HepG2 (cell line): ENCODE results near the gene TM4SF1. TPM values are rescaled to one million over a fixed set of nuclear protein-coding genes. Genes with fewer than 3 reads are reported as not detected.

Source experiments
- ATAC-seq: fragments of 200-7000 bp; cut with Tn5 transposase; 3 replicates; pipeline ENCODE4 v1.9.1; 2020; ENCODE audit warnings: mild to moderate bottlenecking, moderate library complexity
- BruUV-seq: library from RNA; stranded (reverse); fragments of 400-500 nt; replicated peaks from 2 replicates; lab custom pipeline; 2021; lab: Mats Ljungman, UMichigan
- CTCF ChIA-PET: fragments of 300-600 bp; formaldehyde crosslinking; extraction: SDS; loops from one replicate; lab custom pipeline; 2021; ENCODE audit warnings: low total read pairs, inconsistent platforms, low intra/inter-chr PET ratio; lab: Yijun Ruan, JAX
- POLR2A ChIA-PET: fragments of 350-600 bp; sonication (Branson Sonifier 250); formaldehyde crosslinking; loops from one replicate; lab custom pipeline; 2020; ENCODE audit warnings: antibody characterized with exemption, inconsistent platforms; lab: Yijun Ruan, JAX
- DNase-seq: peaks from one replicate; pipeline ENCODE4 v3.0.0-alpha.2; 2015; ENCODE audit warnings: low spot score
- FAIRE-seq: peaks from 3 replicates; lab custom pipeline; 2011; peaks lifted over from hg19 to GRCh38; lab: Jason Lieb, UNC
- H2AFZ ChIP-seq: one replicate; pipeline ENCODE4 v1.6.1; 2011; ENCODE audit warnings: low read length, inconsistent platforms
- H3K27ac ChIP-seq: fragments of 300-600 bp; 3 replicates; pipeline ENCODE4 v1.8.0; 2011; ENCODE audit warnings: mixed run types, mild to moderate bottlenecking, mixed read lengths, low read length, inconsistent platforms; ENCODE audit not compliant: insufficient read depth; ENCODE audit errors: extremely low read length
- H3K27me3 ChIP-seq, 2 experiments: fragments of 200-600 bp in 1 of 2; 2 replicates in 1 of 2; 3 replicates in 1 of 2; pipeline versions ENCODE4 v1.6.0 to v1.8.0; 2011; ENCODE audit warnings: low read length in 2 of 2, mild to moderate bottlenecking in 2 of 2, moderate library complexity in 2 of 2, inconsistent platforms in 1 of 2; ENCODE audit not compliant: insufficient read depth in 2 of 2, control insufficient read depth in 1 of 2
- H3K36me3 ChIP-seq, 2 experiments: fragments of 200-600 bp in 1 of 2; replicated peaks in 1 of 2; 2 replicates in 1 of 2; 3 replicates in 1 of 2; pipeline versions ENCODE4 v1.5.1 to v1.8.0; 2011; ENCODE audit warnings: low read length in 2 of 2, inconsistent platforms in 1 of 2; ENCODE audit not compliant: insufficient read depth in 2 of 2, control insufficient read depth in 1 of 2
- H3K4me1 ChIP-seq: 2 replicates; pipeline ENCODE4 v1.5.1; 2012; ENCODE audit warnings: low read length, inconsistent platforms; ENCODE audit not compliant: insufficient read depth
- H3K4me2 ChIP-seq: 2 replicates; pipeline ENCODE4 v1.6.0; 2011; ENCODE audit warnings: low read depth, low read length, inconsistent platforms
- H3K4me3 ChIP-seq, 3 experiments: fragments of 200-600 bp in 1 of 3; sonication (generic), shearing (Covaris generic) in 1 of 3; replicated peaks in 1 of 3; 2 replicates each; pipeline ENCODE4 v1.5.1; 2011 to 2016; ENCODE audit warnings: low read length in 3 of 3, inconsistent platforms in 2 of 3, low read depth in 2 of 3, mild to moderate bottlenecking in 2 of 3, control low read depth in 1 of 3, mixed read lengths in 1 of 3; ENCODE audit not compliant: insufficient read depth in 1 of 3
- H3K79me2 ChIP-seq: one replicate; pipeline ENCODE4 v1.6.1; 2011; ENCODE audit warnings: low read length, inconsistent platforms; ENCODE audit not compliant: insufficient read depth
- H3K9ac ChIP-seq: 2 replicates; pipeline ENCODE4 v1.6.0; 2011; ENCODE audit warnings: mild to moderate bottlenecking, low read depth, low read length, inconsistent platforms; ENCODE audit not compliant: insufficient read depth
- H3K9me3 ChIP-seq: 2 replicates; pipeline ENCODE4 v1.5.1; 2012; ENCODE audit warnings: mild to moderate bottlenecking, low read length
- H4K20me1 ChIP-seq: 2 replicates; pipeline ENCODE4 v1.6.0; 2011; ENCODE audit warnings: inconsistent platforms, mild to moderate bottlenecking, low read length, moderate library complexity; ENCODE audit not compliant: insufficient read depth
- ATF2 ChIP-seq: sonication (generic); formaldehyde crosslinking; IDR thresholded peaks from 2 replicates; pipeline ENCODE4 v1.4.0; 2020; ENCODE audit warnings: missing genetic modification reagents
- GMEB2 ChIP-seq: IDR thresholded peaks from 2 replicates; pipeline ENCODE4 v1.6.1; 2016; ENCODE audit warnings: missing biosample characterization, missing genetic modification reagents, low read depth
- KAT2B ChIP-seq: fragments of 150-350 bp; IDR thresholded peaks from 2 replicates; pipeline ENCODE4 v1.6.1; 2014; ENCODE audit warnings: low read depth, low read length, borderline replicate concordance
- KDM4B ChIP-seq: sonication (generic); formaldehyde crosslinking; IDR thresholded peaks from 2 replicates; pipeline ENCODE4 v1.4.0; 2020; ENCODE audit warnings: missing genetic modification reagents
- PTBP1 ChIP-seq: fragments of 200-400 bp; formaldehyde crosslinking; IDR thresholded peaks from 2 replicates; pipeline ENCODE4 v1.6.1; 2018; ENCODE audit warnings: low read length, low read depth; ENCODE audit not compliant: poor library complexity, severe bottlenecking
- RFX3 ChIP-seq: IDR thresholded peaks from 2 replicates; pipeline ENCODE4 v1.6.1; 2016; ENCODE audit warnings: missing biosample characterization, missing genetic modification reagents
- RNF2 ChIP-seq: fragments of 450-650 bp; conservative IDR thresholded peaks from 2 replicates; pipeline ENCODE4 v1.6.1; 2016; ENCODE audit warnings: low read depth
- RXRA ChIP-seq: sonication (generic); formaldehyde crosslinking; IDR thresholded peaks from 2 replicates; pipeline ENCODE4 v1.5.1; 2020; ENCODE audit warnings: missing genetic modification reagents
- TCF12 ChIP-seq, 2 experiments: fragments of 450-650 bp in 1 of 2; sonication (generic) in 1 of 2; formaldehyde crosslinking in 1 of 2; IDR thresholded peaks; 2 replicates each; pipeline versions ENCODE4 v1.6.1 to v1.8.0; 2017 to 2022; ENCODE audit warnings: antibody characterized with exemption in 1 of 2, mild to moderate bottlenecking in 1 of 2, missing genetic modification reagents in 1 of 2, moderate library complexity in 1 of 2
- TIGD3 ChIP-seq: sonication (generic); formaldehyde crosslinking; IDR thresholded peaks from 2 replicates; pipeline ENCODE4 v1.5.1; 2020; ENCODE audit warnings: mild to moderate bottlenecking, missing genetic modification reagents, borderline replicate concordance
- U2AF2 ChIP-seq: fragments of 200-400 bp; formaldehyde crosslinking; IDR thresholded peaks from 2 replicates; pipeline ENCODE4 v1.6.1; 2017; ENCODE audit warnings: low read depth, mild to moderate bottlenecking, low read length
- ZBTB46 ChIP-seq: sonication (generic); formaldehyde crosslinking; IDR thresholded peaks from 2 replicates; pipeline ENCODE4 v1.4.0; 2020; ENCODE audit warnings: mild to moderate bottlenecking, missing genetic modification reagents, borderline replicate concordance
- ZGPAT ChIP-seq: IDR thresholded peaks from 2 replicates; pipeline ENCODE4 v1.6.1; 2016; ENCODE audit warnings: mild to moderate bottlenecking
- ZNF235 ChIP-seq: sonication (generic); formaldehyde crosslinking; IDR thresholded peaks from 2 replicates; pipeline ENCODE4 v1.8.1; 2023; ENCODE audit warnings: mild to moderate bottlenecking, missing genetic modification reagents, borderline replicate concordance
- ZSCAN29 ChIP-seq: sonication (generic); formaldehyde crosslinking; conservative IDR thresholded peaks from 2 replicates; pipeline ENCODE4 v1.4.0; 2020; ENCODE audit warnings: mild to moderate bottlenecking, missing genetic modification reagents
- WGBS: methylation state at CpG from one replicate; pipeline ENCODE4 v1.1.6; 2017; ENCODE audit warnings: low lambda C conversion rate; 5-methylcytosine and 5-hydroxymethylcytosine counted together
- in situ Hi-C: cut with HindIII; loops from 2 replicates; pipeline ENCODE4 v1.10.0; 2017; ENCODE audit warnings: low pct_unique_long_range_greater_than_20kb; ENCODE audit not compliant: extremely low pct_ligation_motif_present
- intact Hi-C: fragments of 100-400 bp; cut with micrococcal nuclease; formaldehyde crosslinking; loops from one replicate; pipeline ENCODE4 v1.10.0; 2022; ENCODE audit not compliant: unreplicated experiment
- polyA plus RNA-seq, 8 experiments: library from polyadenylated mRNA; depleted of rRNA in 3 of 8; stranded (reverse) in 7 of 8; unstranded in 1 of 8; fragments of >200 nt; fragmentation: Illumina TruSeq in 4 of 8; extraction: Trizol in 4 of 8; gene quantifications; 2 replicates each; pipeline versions ENCODE4 v1.2.1 to v1.2.3, GENCODE V29; 2011 to 2016; ENCODE audit warnings: low read depth in 4 of 8, missing spikeins in 1 of 8, mixed read lengths in 1 of 8; ENCODE audit not compliant: insufficient read depth in 1 of 8
- total RNA-seq, 5 experiments: library from RNA; depleted of rRNA; stranded (reverse); fragments of >200 nt; fragmentation: Illumina TruSeq; extraction: Trizol; gene quantifications; 2 replicates each; pipeline ENCODE4 v1.2.3, GENCODE V29; 2016; ENCODE audit warnings: low read depth in 1 of 5

The TM4SF1 gene
- total and polyA plus RNA-seq, 2 of the 13 experiments (the other 11 are each of a cell fraction or from before 2014, with no cell fraction given), result 431 to 1,359 TPM

GRCh38 chr3:149332227-149332765 lies 45.2 kb downstream of the TM4SF1 start (continued):
- no peak for TF ChIP-seq ZBTB46 (CRISPR knock-in tag)
- TF ChIP-seq, all 625 proteins: peak for 2

- Histone ChIP-seq H3K4me3 (no peak overlapping the region), H4K20me1 (no peaks in the 10 kb centered on the region), H3K79me2 (no peaks in the 10 kb centered on the region), H3K36me3 (no peaks in the 10 kb centered on the region), H3K9me3 (no peaks in the 10 kb centered on the region), H3K4me2 (no peak overlapping the region), H3K27ac (no peak overlapping the region), H2AFZ (no peak overlapping the region), H3K9ac (no peak overlapping the region), H3K4me1 (peaks cover 12% of the 10 kb centered on the region), H3K27me3 (no peaks in the 10 kb centered on the region)
- ChIA-PET CTCF (no interaction called here), POLR2A (no interaction called here)
- DNase-seq, result no peak
- no peak for ATAC-seq
- BruUV-seq, result no TSS peak
- WGBS, result 90% methylated on average over 2 of the region's 2 CpGs
- intact Hi-C loops (loop anchor here (5.0 kb wide), 1 partner anchor 374 kb away; no protein-coding TSS in a partner anchor), in situ Hi-C loops (no loop called here)
- FAIRE-seq, result no peak
- TF ChIP-seq KAT2B (no peak), ZNF235 (CRISPR knock-in tag) (no peak), ZGPAT (no peak), ZSCAN29 (CRISPR knock-in tag) (no peak), KDM4B (CRISPR knock-in tag) (no peak), GMEB2 (CRISPR knock-in tag) (no peak), U2AF2 (no peak), ATF2 (CRISPR knock-in tag) (no peak), TIGD3 (CRISPR knock-in tag) (no peak), RFX3 (no peak), PTBP1 (no peak), TCF12 (IDR thresholded peaks at IDR 0.05) (no peak), TCF12 (CRISPR knock-in tag; IDR thresholded peaks at IDR 0.05) (no peak), RXRA (no peak), RNF2 (no peak)
Observed at GRCh38 chr3:149331396-149331795, 46.1 kb downstream of the TM4SF1 start.
